HepG2 (cell line): ENCODE results near the gene EMP2. TPM values are rescaled to one million over a fixed set of nuclear protein-coding genes. Genes with fewer than 3 reads are reported as not detected.
A peak's percentile ranks its signal among the peaks of the same experiment; 100 is the strongest.

Source experiments
- AHR ChIP-seq: IDR thresholded peaks from 2 replicates; pipeline ENCODE4 v1.6.1; 2018; ENCODE audit warnings: missing genetic modification reagents, missing compliant biosample characterization
- MIXL1 ChIP-seq: IDR thresholded peaks from 2 replicates; pipeline ENCODE4 v1.6.1; 2016
- MYC ChIP-seq: sonication (generic); formaldehyde crosslinking; IDR thresholded peaks from 2 replicates; pipeline ENCODE4 v1.9.0; 2021; ENCODE audit warnings: missing genetic modification reagents, borderline replicate concordance
- MYNN ChIP-seq: sonication (generic); formaldehyde crosslinking; IDR thresholded peaks from 2 replicates; pipeline ENCODE4 v1.4.0; 2020; ENCODE audit warnings: mild to moderate bottlenecking, low read depth, missing genetic modification reagents
- NR2F6 ChIP-seq, 2 experiments: IDR thresholded peaks; 2 replicates each; pipeline ENCODE4 v1.6.1; 2016; ENCODE audit warnings: antibody characterized with exemption in 1 of 2, mild to moderate bottlenecking in 1 of 2
- PHF21A ChIP-seq: sonication (generic); formaldehyde crosslinking; IDR thresholded peaks from 2 replicates; pipeline ENCODE4 v1.5.0; 2020; ENCODE audit warnings: mild to moderate bottlenecking, missing genetic modification reagents
- RAD21 ChIP-seq: fragments of 450-650 bp; formaldehyde crosslinking; IDR thresholded peaks from 2 replicates; pipeline ENCODE4 v1.5.0; 2020; ENCODE audit warnings: mild to moderate bottlenecking
- SMAD9 ChIP-seq: sonication (generic); formaldehyde crosslinking; IDR thresholded peaks from 2 replicates; pipeline ENCODE4 v1.5.1; 2020; ENCODE audit warnings: mild to moderate bottlenecking, missing genetic modification reagents
- TBX3 ChIP-seq: fragments of 450-650 bp; IDR thresholded peaks from 2 replicates; pipeline ENCODE4 v1.6.1; 2017; ENCODE audit warnings: antibody characterized with exemption, mild to moderate bottlenecking, inconsistent platforms, borderline replicate concordance
- THAP11 ChIP-seq: IDR thresholded peaks from 2 replicates; pipeline ENCODE4 v1.6.1; 2016; ENCODE audit warnings: missing biosample characterization, missing genetic modification reagents
- YEATS4 ChIP-seq: sonication (generic); formaldehyde crosslinking; IDR thresholded peaks from 2 replicates; pipeline ENCODE4 v1.4.0; 2020; ENCODE audit warnings: missing genetic modification reagents, borderline replicate concordance
- ZNF224 ChIP-seq: sonication (generic); formaldehyde crosslinking; IDR thresholded peaks from 2 replicates; pipeline ENCODE4 v1.5.0; 2020; ENCODE audit warnings: mild to moderate bottlenecking, missing genetic modification reagents
- ZNF24 ChIP-seq: fragments of 450-650 bp; IDR thresholded peaks from 2 replicates; pipeline ENCODE4 v1.6.1; 2017; ENCODE audit warnings: antibody characterized with exemption, mild to moderate bottlenecking
- ZNF263 ChIP-seq: sonication (generic); formaldehyde crosslinking; IDR thresholded peaks from 2 replicates; pipeline ENCODE4 v1.4.0; 2020; ENCODE audit warnings: missing genetic modification reagents
- ZNF317 ChIP-seq: sonication (generic); formaldehyde crosslinking; IDR thresholded peaks from 2 replicates; pipeline ENCODE4 v1.5.0; 2020; ENCODE audit warnings: mild to moderate bottlenecking, missing genetic modification reagents
- ZNF44 ChIP-seq: sonication (generic); formaldehyde crosslinking; IDR thresholded peaks from 2 replicates; pipeline ENCODE4 v1.5.1; 2020; ENCODE audit warnings: mild to moderate bottlenecking, missing genetic modification reagents
- ZNF792 ChIP-seq: IDR thresholded peaks from 2 replicates; pipeline ENCODE4 v1.6.1; 2016
- polyA plus RNA-seq, 8 experiments: library from polyadenylated mRNA; depleted of rRNA in 3 of 8; stranded (reverse) in 7 of 8; unstranded in 1 of 8; fragments of >200 nt; fragmentation: Illumina TruSeq in 4 of 8; extraction: Trizol in 4 of 8; gene quantifications; 2 replicates each; pipeline versions ENCODE4 v1.2.1 to v1.2.3, GENCODE V29; 2011 to 2016; ENCODE audit warnings: low read depth in 4 of 8, missing spikeins in 1 of 8, mixed read lengths in 1 of 8; ENCODE audit not compliant: insufficient read depth in 1 of 8
- total RNA-seq, 5 experiments: library from RNA; depleted of rRNA; stranded (reverse); fragments of >200 nt; fragmentation: Illumina TruSeq; extraction: Trizol; gene quantifications; 2 replicates each; pipeline ENCODE4 v1.2.3, GENCODE V29; 2016; ENCODE audit warnings: low read depth in 1 of 5
- TF ChIP-seq, protein P1 (sequence below): sonication (generic); formaldehyde crosslinking; IDR thresholded peaks from 2 replicates; pipeline ENCODE4 v1.4.0; 2020; ENCODE audit warnings: missing genetic modification reagents, mild to moderate bottlenecking, borderline replicate concordance
- TF ChIP-seq, protein P2 (sequence below): sonication (generic); formaldehyde crosslinking; IDR thresholded peaks from 2 replicates; pipeline ENCODE4 v1.8.0; 2023; ENCODE audit warnings: mild to moderate bottlenecking, missing genetic modification reagents
- TF ChIP-seq, protein P3 (sequence below), 2 experiments: sonication (generic) in 1 of 2; formaldehyde crosslinking in 1 of 2; IDR thresholded peaks; 2 replicates each; pipeline versions ENCODE4 v1.6.1 to v1.9.0; 2014 to 2022; ENCODE audit warnings: antibody characterized with exemption in 1 of 2, borderline replicate concordance in 1 of 2, inconsistent platforms in 1 of 2, low read depth in 1 of 2, missing genetic modification reagents in 1 of 2

EMP2 gene
- total and polyA plus RNA-seq, 2 of the 13 experiments (the other 11 are each of a cell fraction or from before 2014, with no cell fraction given): 24.6 to 91.2 TPM

DNA sequence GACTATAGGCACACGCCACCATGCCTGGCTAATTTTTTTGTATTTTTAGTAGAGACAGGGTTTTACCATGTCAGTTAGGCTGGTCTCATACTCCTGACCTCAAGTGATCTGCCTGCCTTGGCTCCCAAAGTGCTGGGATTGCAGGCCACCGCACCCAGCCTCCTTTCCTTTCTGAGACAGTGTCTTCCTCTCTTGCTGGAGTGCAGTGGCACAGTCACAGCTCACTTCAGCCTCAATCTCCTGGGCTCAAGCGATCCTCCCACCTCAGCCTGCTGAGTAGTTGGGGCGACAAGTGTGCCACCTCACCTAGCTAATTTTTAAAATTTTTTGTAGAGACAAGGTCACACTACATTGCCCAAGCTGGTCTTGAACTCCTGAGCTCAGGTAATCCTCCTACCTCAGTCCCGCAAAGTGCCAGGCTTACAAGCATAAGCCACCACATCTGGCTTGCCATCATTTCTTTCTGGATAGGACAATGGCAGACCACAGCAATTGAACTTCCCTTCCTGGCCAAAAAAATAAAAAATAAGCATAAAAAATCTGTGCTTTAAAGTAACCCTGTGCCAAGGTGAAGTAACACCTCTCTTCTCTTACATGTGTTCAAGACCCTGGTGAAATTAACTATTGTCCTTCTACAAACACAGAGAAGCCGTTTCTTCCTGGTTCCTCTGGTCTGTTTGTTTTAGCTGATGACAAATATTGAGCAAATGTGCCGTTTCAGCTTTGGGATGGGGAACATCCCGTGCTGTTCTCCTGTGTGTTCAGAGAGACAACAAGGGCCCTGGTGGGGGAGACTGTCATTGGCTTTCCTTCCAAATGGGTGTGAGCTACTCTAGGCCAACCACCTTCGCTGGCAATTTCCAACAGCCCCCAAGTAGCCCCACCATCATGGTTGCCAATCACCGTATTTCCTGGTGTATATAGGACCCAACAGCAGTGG, 60.2 kb downstream of the EMP2 start (continued):
- TF ChIP-seq RAD21 (CRISPR knock-in tag) (no peak), ZNF24 (no peak), THAP11 (peak; percentile 61; the same call in 1 of the 2 replicates), MYC (CRISPR knock-in tag) (no peak), ZNF263 (CRISPR knock-in tag) (no peak), NR2F6 (IDR thresholded peaks at IDR 0.05) (peak; percentile 69), NR2F6 (CRISPR knock-in tag; IDR thresholded peaks at IDR 0.05) (peak; percentile 51; the same call in 1 of the 2 replicates), ZNF792 (CRISPR knock-in tag) (peak; percentile 53; the same call in 1 of the 2 replicates), MIXL1 (CRISPR knock-in tag) (peak; percentile 23; the same call in 1 of the 2 replicates), AHR (CRISPR knock-in tag) (peak; percentile 39; the same call in 1 of the 2 replicates), TBX3 (peak; percentile 34; the same call in 1 of the 2 replicates), SMAD9 (no peak), YEATS4 (CRISPR knock-in tag) (peak; percentile 36), ZNF44 (CRISPR knock-in tag) (no peak), ZNF317 (CRISPR knock-in tag) (0 out of 2 replicates have a peak, but pooled peaks have one; percentile 16), MYNN (CRISPR knock-in tag) (no peak), PHF21A (CRISPR knock-in tag) (peak; percentile 97), ZNF224 (0 out of 2 replicates have a peak, but pooled peaks have one; percentile 6)
- TF ChIP-seq, protein P1, sequence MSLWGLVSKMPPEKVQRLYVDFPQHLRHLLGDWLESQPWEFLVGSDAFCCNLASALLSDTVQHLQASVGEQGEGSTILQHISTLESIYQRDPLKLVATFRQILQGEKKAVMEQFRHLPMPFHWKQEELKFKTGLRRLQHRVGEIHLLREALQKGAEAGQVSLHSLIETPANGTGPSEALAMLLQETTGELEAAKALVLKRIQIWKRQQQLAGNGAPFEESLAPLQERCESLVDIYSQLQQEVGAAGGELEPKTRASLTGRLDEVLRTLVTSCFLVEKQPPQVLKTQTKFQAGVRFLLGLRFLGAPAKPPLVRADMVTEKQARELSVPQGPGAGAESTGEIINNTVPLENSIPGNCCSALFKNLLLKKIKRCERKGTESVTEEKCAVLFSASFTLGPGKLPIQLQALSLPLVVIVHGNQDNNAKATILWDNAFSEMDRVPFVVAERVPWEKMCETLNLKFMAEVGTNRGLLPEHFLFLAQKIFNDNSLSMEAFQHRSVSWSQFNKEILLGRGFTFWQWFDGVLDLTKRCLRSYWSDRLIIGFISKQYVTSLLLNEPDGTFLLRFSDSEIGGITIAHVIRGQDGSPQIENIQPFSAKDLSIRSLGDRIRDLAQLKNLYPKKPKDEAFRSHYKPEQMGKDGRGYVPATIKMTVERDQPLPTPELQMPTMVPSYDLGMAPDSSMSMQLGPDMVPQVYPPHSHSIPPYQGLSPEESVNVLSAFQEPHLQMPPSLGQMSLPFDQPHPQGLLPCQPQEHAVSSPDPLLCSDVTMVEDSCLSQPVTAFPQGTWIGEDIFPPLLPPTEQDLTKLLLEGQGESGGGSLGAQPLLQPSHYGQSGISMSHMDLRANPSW (CRISPR knock-in tag): 0 out of 2 replicates have a peak, but pooled peaks have one; percentile 15
- TF ChIP-seq, protein P2, sequence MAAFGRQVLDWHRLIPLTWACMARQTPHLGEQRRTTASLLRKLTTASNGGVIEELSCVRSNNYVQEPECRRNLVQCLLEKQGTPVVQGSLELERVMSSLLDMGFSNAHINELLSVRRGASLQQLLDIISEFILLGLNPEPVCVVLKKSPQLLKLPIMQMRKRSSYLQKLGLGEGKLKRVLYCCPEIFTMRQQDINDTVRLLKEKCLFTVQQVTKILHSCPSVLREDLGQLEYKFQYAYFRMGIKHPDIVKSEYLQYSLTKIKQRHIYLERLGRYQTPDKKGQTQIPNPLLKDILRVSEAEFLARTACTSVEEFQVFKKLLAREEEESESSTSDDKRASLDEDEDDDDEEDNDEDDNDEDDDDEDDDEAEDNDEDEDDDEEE (CRISPR knock-in tag): no peak
- TF ChIP-seq, protein P3, sequence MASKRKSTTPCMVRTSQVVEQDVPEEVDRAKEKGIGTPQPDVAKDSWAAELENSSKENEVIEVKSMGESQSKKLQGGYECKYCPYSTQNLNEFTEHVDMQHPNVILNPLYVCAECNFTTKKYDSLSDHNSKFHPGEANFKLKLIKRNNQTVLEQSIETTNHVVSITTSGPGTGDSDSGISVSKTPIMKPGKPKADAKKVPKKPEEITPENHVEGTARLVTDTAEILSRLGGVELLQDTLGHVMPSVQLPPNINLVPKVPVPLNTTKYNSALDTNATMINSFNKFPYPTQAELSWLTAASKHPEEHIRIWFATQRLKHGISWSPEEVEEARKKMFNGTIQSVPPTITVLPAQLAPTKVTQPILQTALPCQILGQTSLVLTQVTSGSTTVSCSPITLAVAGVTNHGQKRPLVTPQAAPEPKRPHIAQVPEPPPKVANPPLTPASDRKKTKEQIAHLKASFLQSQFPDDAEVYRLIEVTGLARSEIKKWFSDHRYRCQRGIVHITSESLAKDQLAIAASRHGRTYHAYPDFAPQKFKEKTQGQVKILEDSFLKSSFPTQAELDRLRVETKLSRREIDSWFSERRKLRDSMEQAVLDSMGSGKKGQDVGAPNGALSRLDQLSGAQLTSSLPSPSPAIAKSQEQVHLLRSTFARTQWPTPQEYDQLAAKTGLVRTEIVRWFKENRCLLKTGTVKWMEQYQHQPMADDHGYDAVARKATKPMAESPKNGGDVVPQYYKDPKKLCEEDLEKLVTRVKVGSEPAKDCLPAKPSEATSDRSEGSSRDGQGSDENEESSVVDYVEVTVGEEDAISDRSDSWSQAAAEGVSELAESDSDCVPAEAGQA (IDR thresholded peaks at IDR 0.05; ENCODE audit: low read depth): 0 out of 2 replicates have a peak, but pooled peaks have one; percentile 37
- TF ChIP-seq, protein P3 (CRISPR knock-in tag; IDR thresholded peaks at IDR 0.05; ENCODE audit: borderline replicate concordance): no peak
